ENCODE results near the gene SPOP. TPM values are rescaled to one million over a fixed set of nuclear protein-coding genes. Genes with fewer than 3 reads are reported as not detected.

Gene SPOP
- total and polyA plus RNA-seq, 3 experiments from 2014 or later: 74.8 to 101 (median 75.1) TPM

DNA sequence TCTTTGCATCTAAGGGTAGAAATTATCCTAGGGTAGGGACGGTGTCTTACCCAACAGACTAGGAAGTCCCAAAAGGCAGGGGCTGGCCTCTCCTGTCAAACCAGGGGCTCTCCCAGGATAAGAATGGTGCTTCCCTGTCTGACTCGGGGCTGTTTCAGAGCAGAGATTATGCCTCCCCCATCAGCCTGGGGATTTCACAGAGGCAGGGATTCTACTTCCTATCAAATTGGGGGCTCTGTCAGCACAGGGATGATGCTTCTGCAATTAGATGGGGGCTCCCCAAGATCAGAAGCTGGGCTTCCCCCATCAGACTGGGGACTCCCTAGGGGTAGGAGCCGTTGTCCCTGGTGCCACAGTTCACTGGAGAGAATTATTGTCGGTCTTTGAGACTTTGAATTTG lies 99.9 kb downstream of the SPOP start:
- Mint-ChIP-seq H3K27me3 (peaks cover 40 to 49% of the 10 kb centered on the region in 2 donors), H3K4me1 (peaks cover 0 to 21% (median 7%) of the 10 kb centered on the region in 3 donors), H3K36me3 (no peaks in the 10 kb centered on the region), H3K9me3 (no peaks in the 10 kb centered on the region), H3K27ac (peak overlapping the region in 1 of 8 donors; percentile 34), H3K4me3 (peak overlapping the region in 4 of 7 donors; percentile 28 to 66 (median 42))
- ChIA-PET CTCF (interaction anchor here (2.5 kb wide), 1 partner anchor 8 kb away, joined by 14 read pairs; no protein-coding TSS in a partner anchor), POLR2A (no interaction called here)
- Histone ChIP-seq H3K36me3 (ENCODE audit: insufficient read depth, low read length) (no peaks in the 10 kb centered on the region), H3K4me3 (ENCODE audit: low read length) (no peak overlapping the region), H3K27me3 (ENCODE audit: insufficient read depth, low read length, poor library complexity, severe bottlenecking) (peaks cover 23% of the 10 kb centered on the region), H3K4me1 (ENCODE audit: insufficient read depth, low read length) (peaks cover 12% of the 10 kb centered on the region), H3K27ac (ENCODE audit: low read depth, low read length) (no peak overlapping the region), H3K9me3 (ENCODE audit: low read length) (no peaks in the 10 kb centered on the region)
- no peak for DNase-seq

DNA sequence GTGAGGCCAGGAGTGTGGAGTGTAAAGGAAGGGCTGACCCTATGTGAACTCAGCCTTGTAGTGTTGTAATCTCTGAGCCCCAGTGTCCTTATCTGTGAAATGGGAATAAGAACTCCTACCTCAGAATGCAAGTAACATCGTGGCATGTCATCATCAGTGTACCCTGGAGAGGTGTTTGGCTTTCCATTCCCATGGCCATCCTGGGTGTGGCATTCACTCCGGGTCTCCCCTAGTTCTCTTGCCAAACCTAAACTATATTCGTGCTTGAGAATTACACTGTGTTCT lies 100.3 kb downstream of the SPOP start:
- CTCF ChIA-PET: interaction anchor here (1.7 kb wide), 1 partner anchor 419 kb away, joined by 3 read pairs; no protein-coding TSS in a partner anchor
- no peaks in the 10 kb centered on the region for H3K36me3 Mint-ChIP-seq
- peaks cover 23% of the 10 kb centered on the region for H3K27me3 ChIP-seq (ENCODE audit: insufficient read depth, low read length, poor library complexity, severe bottlenecking)
- H3K9me3 ChIP-seq (ENCODE audit: low read length): no peaks in the 10 kb centered on the region
- no peak for DNase-seq
- H3K36me3 ChIP-seq (ENCODE audit: insufficient read depth, low read length): no peaks in the 10 kb centered on the region
- H3K27ac ChIP-seq (ENCODE audit: low read depth, low read length): no peak overlapping the region
- peaks cover 0 to 21% (median 7%) of the 10 kb centered on the region in 3 donors for H3K4me1 Mint-ChIP-seq
- H3K4me3 ChIP-seq (ENCODE audit: low read length): no peak overlapping the region
- H3K27ac Mint-ChIP-seq: peak overlapping the region in 1 of 8 donors; percentile 34
- H3K27me3 Mint-ChIP-seq: peaks cover 43 to 49% of the 10 kb centered on the region in 2 donors
- H3K9me3 Mint-ChIP-seq: no peaks in the 10 kb centered on the region
- H3K4me3 Mint-ChIP-seq: peak overlapping the region in 6 of 7 donors; percentile 28 to 66 (median 50)
- POLR2A ChIA-PET: no interaction called here
- H3K4me1 ChIP-seq (ENCODE audit: insufficient read depth, low read length): peaks cover 12% of the 10 kb centered on the region

DNA sequence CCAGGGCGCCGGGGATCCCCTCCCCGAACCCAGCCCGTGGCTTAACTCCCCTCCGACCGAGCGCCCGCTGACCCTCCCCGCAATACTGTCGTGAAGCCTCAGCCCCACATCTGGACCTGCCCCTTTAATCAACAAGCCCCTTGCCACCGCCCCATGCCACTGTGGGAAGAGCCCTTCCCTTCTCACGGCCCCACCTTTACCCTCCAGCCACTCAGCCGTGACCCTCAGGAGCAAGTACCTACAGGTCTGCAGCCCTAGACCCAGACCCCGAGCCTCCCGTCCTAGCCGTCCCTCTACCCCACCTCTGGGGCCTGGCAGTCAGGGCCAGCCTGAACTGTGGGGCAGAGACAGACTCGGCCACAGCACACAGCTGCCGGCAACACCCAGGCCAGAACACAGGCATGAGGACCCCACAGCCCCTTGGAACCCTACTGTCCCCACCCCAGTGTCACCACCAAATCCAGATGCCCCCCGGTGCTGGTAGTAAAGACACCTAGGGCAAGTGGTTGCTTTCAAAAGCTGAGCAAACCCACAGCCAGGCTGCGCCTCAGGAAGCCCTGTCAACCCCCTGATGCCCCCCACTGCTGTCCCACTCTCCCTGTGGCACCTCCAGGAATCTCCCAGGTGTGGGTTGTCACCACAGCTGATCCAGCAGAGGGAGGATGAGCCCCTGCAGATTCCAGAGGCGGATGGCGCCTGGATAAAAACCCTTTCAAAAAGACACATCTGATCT lies 100.8 kb downstream of the SPOP start:
- POLR2A ChIA-PET: no interaction called here
- H3K4me3 ChIP-seq (ENCODE audit: low read length): no peak overlapping the region
- no peak overlapping the region for H3K27ac ChIP-seq (ENCODE audit: low read depth, low read length)
- peaks cover 23% of the 10 kb centered on the region for H3K27me3 ChIP-seq (ENCODE audit: insufficient read depth, low read length, poor library complexity, severe bottlenecking)
- no peak for DNase-seq
- CTCF ChIA-PET: interaction anchor here (1.0 to 1.7 kb wide), 2 partner anchors 10 to 419 kb away, joined by 3 to 4 read pairs; no protein-coding TSS in a partner anchor
- peak overlapping the region; percentile 41 to 80 (median 63) for H3K4me3 Mint-ChIP-seq
- peak overlapping the region in 1 of 8 donors; percentile 34 for H3K27ac Mint-ChIP-seq
- no peaks in the 10 kb centered on the region for H3K9me3 Mint-ChIP-seq
- peaks cover 0 to 21% (median 7%) of the 10 kb centered on the region in 3 donors for H3K4me1 Mint-ChIP-seq
- H3K4me1 ChIP-seq (ENCODE audit: insufficient read depth, low read length): peaks cover 12% of the 10 kb centered on the region
- H3K27me3 Mint-ChIP-seq: peaks cover 46 to 49% of the 10 kb centered on the region in 2 donors
- no peaks in the 10 kb centered on the region for H3K36me3 Mint-ChIP-seq
- H3K36me3 ChIP-seq (ENCODE audit: insufficient read depth, low read length): no peaks in the 10 kb centered on the region
- H3K9me3 ChIP-seq (ENCODE audit: low read length): no peaks in the 10 kb centered on the region

DNA sequence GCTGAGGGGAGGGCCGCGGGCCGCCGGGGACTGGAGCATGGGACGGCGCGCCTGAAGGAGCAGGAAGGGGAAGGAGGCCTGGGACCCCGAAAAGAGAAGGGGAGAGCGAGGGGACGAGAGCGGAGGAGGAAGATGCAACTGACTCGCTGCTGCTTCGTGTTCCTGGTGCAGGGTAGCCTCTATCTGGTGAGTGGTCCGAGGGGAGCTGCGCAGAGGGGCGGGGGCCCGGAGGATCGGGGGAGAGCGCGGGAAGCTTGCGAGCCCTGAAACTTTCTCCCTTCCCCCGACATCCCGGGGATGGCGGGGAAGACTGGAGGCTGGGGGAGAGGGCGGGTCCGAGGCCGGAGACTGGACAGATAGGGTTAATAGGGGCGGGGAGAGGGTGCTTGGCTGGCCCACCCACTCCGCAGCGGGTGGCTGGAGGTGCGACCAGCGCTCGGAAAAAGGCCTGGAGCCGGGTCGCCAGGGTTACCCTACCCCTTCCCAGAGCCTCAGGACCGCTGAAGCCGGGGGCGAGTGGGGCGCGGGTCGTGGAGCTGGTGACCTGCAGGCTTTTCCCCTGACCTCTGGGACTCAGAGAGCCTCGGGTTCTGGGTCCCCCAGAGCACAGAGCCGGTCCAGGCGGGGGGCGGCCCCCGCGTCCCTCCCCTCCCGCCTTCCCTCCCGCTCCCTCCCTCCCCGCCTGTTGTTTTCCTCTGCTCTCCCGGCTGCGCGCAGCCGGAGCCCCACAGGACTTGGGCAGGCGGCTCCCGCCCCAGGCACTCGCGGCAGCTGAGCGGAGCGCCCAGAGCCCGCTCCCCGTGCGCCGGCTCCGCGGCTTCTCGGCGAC lies 101.6 kb downstream of the SPOP start:
- no peaks in the 10 kb centered on the region for H3K9me3 ChIP-seq (ENCODE audit: low read length)
- Mint-ChIP-seq H3K27ac (no peak overlapping the region), H3K4me3 (peak overlapping the region in 6 of 7 donors; percentile 53 to 88 (median 67)), H3K36me3 (no peaks in the 10 kb centered on the region), H3K27me3 (peaks cover 47 to 49% of the 10 kb centered on the region in 2 donors), H3K9me3 (no peaks in the 10 kb centered on the region), H3K4me1 (peaks cover 0 to 21% (median 7%) of the 10 kb centered on the region in 3 donors)
- POLR2A ChIA-PET: no interaction called here
- H3K27ac ChIP-seq (ENCODE audit: low read depth, low read length): no peak overlapping the region
- peaks cover 23% of the 10 kb centered on the region for H3K27me3 ChIP-seq (ENCODE audit: insufficient read depth, low read length, poor library complexity, severe bottlenecking)
- H3K4me1 ChIP-seq (ENCODE audit: insufficient read depth, low read length): peaks cover 12% of the 10 kb centered on the region
- H3K36me3 ChIP-seq (ENCODE audit: insufficient read depth, low read length): no peaks in the 10 kb centered on the region
- H3K4me3 ChIP-seq (ENCODE audit: low read length): peak overlapping the region; percentile 34
- CTCF ChIA-PET: interaction anchor here (0.9 to 1.7 kb wide), 5 partner anchors 11 to 420 kb away, joined by 3 to 9 read pairs (median 4); no protein-coding TSS in a partner anchor
- no peak for DNase-seq

DNA sequence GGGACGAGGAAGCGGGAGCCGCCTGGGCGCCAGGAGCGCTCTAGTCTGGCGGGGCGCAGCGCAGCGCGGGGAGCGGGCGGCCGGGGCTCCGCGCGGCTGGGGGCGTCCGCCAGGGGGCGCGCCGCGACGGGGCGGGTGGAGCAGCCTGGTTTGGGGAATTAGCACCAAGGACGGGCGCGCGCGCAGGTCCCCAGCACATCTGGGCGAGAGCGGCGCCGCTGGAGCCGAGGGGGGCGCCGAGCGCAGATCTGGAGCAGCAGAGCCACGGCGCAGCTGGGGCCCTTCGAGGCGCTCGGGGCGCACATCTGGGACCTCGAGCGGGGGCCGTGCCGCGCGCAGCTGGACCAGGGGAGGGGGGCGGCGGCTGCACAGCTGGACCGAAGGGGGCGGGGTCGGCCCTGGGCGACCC lies 102.2 kb downstream of the SPOP start, which contains the start of gene NXPH3:
Gene NXPH3, plus strand, starts transcription at position 193 of the 409 bp plus-strand sequence. CDS start 349 bp downstream, outside the sequence.
- CTCF ChIA-PET: interaction anchor here (0.9 to 8.8 kb wide), 6 partner anchors 12 to 128 kb away, joined by 3 to 169 read pairs (median 4); no protein-coding TSS in a partner anchor
- no peak within 1 kb of the TSS for H3K27ac ChIP-seq (ENCODE audit: low read depth, low read length)
- H3K4me3 ChIP-seq (ENCODE audit: low read length): peak within 1 kb of the TSS; percentile 34
- Mint-ChIP-seq H3K36me3 (no peaks in the 10 kb centered on the region), H3K27ac (no peak within 1 kb of the TSS), H3K4me1 (peaks cover 0 to 27% (median 11%) of the 10 kb centered on the region in 3 donors), H3K27me3 (peaks cover 49 to 55% of the 10 kb centered on the region in 2 donors), H3K4me3 (peak within 1 kb of the TSS in 6 of 7 donors; percentile 53 to 88 (median 67)), H3K9me3 (no peaks in the 10 kb centered on the region)
- peak; percentile 38 to 66 (median 55) for DNase-seq
- no peaks in the 10 kb centered on the region for H3K36me3 ChIP-seq (ENCODE audit: insufficient read depth, low read length)
- H3K4me1 ChIP-seq (ENCODE audit: insufficient read depth, low read length): peaks cover 15% of the 10 kb centered on the region
- H3K9me3 ChIP-seq (ENCODE audit: low read length): no peaks in the 10 kb centered on the region
- POLR2A ChIA-PET: no interaction called here
- H3K27me3 ChIP-seq (ENCODE audit: insufficient read depth, low read length, poor library complexity, severe bottlenecking): peaks cover 23% of the 10 kb centered on the region

DNA sequence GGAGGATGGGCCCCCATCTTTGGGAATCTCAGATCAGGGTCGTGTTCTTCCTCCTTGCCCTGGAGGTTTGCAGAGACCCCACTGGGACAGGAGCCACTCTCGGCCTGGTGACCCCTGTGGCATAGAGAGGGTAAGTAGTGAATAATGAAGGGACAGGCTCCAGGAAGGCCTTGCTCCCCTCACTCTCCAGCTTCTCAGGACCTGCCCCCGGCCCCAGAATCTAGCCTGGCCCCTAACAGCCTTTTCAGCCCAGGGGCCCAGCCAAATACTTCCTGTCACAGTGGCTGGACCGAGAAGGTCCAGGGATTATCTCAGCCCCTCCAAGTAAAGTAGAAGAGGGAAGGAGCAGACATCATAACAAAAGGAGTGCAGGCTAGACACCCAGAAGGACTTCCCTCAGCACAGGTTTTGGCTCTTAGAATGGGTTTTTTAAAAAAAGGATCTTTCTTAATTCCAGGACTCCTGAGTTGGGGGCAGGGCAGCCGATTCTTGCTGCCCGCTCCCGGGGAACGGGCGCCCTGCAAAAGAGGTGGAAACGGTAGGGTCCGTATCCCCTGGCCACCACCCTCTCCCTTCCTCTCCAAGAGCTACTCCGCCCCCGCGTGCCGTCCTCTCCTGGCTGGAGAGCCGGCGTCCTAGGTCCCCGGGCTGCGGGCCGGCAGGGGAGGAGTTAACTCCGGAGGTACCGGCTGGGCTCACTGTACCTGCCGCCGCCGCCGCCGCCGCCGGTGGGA lies 102.8 kb downstream of the SPOP start:
- ChIA-PET CTCF (interaction anchor here (0.9 to 8.8 kb wide), 3 partner anchors 22 to 129 kb away, joined by 3 to 169 read pairs (median 4); no protein-coding TSS in a partner anchor), POLR2A (interaction anchor here (0.5 kb wide), 1 partner anchor 110 kb away, joined by 3 read pairs; no protein-coding TSS in a partner anchor)
- H3K4me3 ChIP-seq (ENCODE audit: low read length): no peak overlapping the region
- no peak for DNase-seq
- H3K36me3 ChIP-seq (ENCODE audit: insufficient read depth, low read length): no peaks in the 10 kb centered on the region
- Mint-ChIP-seq H3K36me3 (no peaks in the 10 kb centered on the region), H3K4me3 (peak overlapping the region in 5 of 7 donors; percentile 25 to 79 (median 29)), H3K9me3 (no peaks in the 10 kb centered on the region), H3K27me3 (peaks cover 49 to 55% of the 10 kb centered on the region in 2 donors), H3K4me1 (peaks cover 0 to 32% (median 11%) of the 10 kb centered on the region in 3 donors), H3K27ac (no peak overlapping the region)
- no peaks in the 10 kb centered on the region for H3K9me3 ChIP-seq (ENCODE audit: low read length)
- H3K4me1 ChIP-seq (ENCODE audit: insufficient read depth, low read length): peaks cover 20% of the 10 kb centered on the region
- peaks cover 23% of the 10 kb centered on the region for H3K27me3 ChIP-seq (ENCODE audit: insufficient read depth, low read length, poor library complexity, severe bottlenecking)
- no peak overlapping the region for H3K27ac ChIP-seq (ENCODE audit: low read depth, low read length)

DNA sequence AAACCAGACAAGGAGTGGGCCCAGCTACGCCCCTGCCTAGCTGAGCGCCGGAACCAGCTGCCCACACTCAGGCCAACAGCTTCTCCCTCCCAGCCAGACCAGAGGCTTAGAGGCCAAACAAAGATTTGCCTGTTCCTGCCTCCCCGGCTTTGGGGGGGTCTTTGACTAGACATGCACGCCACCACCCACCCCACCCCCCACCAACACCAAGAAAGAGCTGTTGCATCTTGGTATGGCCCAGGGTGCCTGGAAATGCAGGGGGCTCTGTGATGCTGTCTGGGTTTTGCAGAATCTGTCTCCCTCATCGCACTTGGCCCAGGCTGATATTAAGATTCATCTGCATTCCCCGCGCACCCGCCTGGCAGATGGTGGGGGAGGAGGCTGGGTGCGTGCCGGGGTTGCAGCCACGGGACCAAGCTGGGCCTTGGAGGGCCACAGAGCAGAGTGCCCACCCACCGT lies 103.5 kb downstream of the SPOP start:
- Mint-ChIP-seq H3K9me3 (no peaks in the 10 kb centered on the region), H3K27ac (no peak overlapping the region)
- CTCF ChIA-PET: interaction anchor here (1.1 to 8.8 kb wide), 3 partner anchors 20 to 118 kb away, joined by 3 to 169 read pairs (median 4); partner anchors contain the start of gene SPOP

More for the DNA sequence above, 103.5 kb downstream of the SPOP start:
- Mint-ChIP-seq H3K4me3 (no peak overlapping the region), H3K4me1 (peaks cover 0 to 36% (median 12%) of the 10 kb centered on the region in 3 donors), H3K36me3 (no peaks in the 10 kb centered on the region), H3K27me3 (peaks cover 49 to 55% of the 10 kb centered on the region in 2 donors)
- H3K27me3 ChIP-seq (ENCODE audit: insufficient read depth, low read length, poor library complexity, severe bottlenecking): peaks cover 23% of the 10 kb centered on the region
- POLR2A ChIA-PET: interaction anchor here (0.5 kb wide), 1 partner anchor 111 kb away, joined by 3 read pairs; no protein-coding TSS in a partner anchor
- no peaks in the 10 kb centered on the region for H3K36me3 ChIP-seq (ENCODE audit: insufficient read depth, low read length)
- H3K4me3 ChIP-seq (ENCODE audit: low read length): no peak overlapping the region
- H3K9me3 ChIP-seq (ENCODE audit: low read length): no peaks in the 10 kb centered on the region
- DNase-seq: no peak
- peaks cover 21% of the 10 kb centered on the region for H3K4me1 ChIP-seq (ENCODE audit: insufficient read depth, low read length)
- H3K27ac ChIP-seq (ENCODE audit: low read depth, low read length): no peak overlapping the region
